ENCODE results near the gene ZGPAT.

ZGPAT gene

DNA sequence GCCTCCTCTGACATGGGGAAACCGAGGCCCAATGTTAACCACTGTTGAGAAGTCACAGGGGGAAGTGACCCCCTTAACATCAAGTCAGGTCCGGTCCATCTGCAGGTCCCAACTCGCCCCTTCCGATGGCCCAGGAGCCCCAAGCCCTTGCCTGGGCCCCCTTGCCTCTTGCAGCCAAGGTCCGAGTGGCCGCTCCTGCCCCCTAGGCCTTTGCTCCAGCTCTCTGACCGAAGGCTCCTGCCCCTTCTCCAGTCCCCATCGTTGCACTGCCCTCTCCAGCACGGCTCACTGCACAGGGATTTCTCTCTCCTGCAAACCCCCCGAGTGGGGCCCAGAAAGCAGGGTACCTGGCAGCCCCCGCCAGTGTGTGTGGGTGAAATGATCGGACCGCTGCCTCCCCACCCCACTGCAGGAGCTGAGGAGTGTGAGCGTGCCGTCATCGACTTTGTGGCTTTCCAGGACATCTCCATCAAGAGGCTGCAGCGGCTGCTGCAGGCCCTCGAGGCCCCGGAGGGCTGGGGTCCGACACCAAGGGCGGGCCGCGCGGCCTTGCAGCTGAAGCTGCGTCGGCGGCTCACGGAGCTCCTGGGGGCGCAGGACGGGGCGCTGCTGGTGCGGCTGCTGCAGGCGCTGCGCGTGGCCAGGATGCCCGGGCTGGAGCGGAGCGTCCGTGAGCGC, 9.8 kb upstream of the ZGPAT start:
- H3K4me3 ChIP-seq (ENCODE audit: low read depth, low read length): no peak overlapping the region
- TF ChIP-seq POLR2A (IDR thresholded peaks at IDR 0.05; ENCODE audit: extremely low read depth, insufficient read length): no peak
- no peak for TF ChIP-seq MAX (IDR thresholded peaks at IDR 0.05; ENCODE audit: low read depth, low read length)
- TF ChIP-seq, protein P1, sequence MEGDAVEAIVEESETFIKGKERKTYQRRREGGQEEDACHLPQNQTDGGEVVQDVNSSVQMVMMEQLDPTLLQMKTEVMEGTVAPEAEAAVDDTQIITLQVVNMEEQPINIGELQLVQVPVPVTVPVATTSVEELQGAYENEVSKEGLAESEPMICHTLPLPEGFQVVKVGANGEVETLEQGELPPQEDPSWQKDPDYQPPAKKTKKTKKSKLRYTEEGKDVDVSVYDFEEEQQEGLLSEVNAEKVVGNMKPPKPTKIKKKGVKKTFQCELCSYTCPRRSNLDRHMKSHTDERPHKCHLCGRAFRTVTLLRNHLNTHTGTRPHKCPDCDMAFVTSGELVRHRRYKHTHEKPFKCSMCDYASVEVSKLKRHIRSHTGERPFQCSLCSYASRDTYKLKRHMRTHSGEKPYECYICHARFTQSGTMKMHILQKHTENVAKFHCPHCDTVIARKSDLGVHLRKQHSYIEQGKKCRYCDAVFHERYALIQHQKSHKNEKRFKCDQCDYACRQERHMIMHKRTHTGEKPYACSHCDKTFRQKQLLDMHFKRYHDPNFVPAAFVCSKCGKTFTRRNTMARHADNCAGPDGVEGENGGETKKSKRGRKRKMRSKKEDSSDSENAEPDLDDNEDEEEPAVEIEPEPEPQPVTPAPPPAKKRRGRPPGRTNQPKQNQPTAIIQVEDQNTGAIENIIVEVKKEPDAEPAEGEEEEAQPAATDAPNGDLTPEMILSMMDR (IDR thresholded peaks at IDR 0.05; ENCODE audit: low read depth, low read length): no peak
- no peak for DNase-seq (ENCODE audit: low read depth)

GRCh38 chr20:63698739-63699465, 8.9 kb upstream of the ZGPAT start:
- TF ChIP-seq POLR2A (IDR thresholded peaks at IDR 0.05; ENCODE audit: extremely low read depth, insufficient read length): peak; percentile 6
- peak; percentile 63; the same call in 1 of the 2 replicates for TF ChIP-seq MYC (IDR thresholded peaks at IDR 0.05; ENCODE audit: low read depth, low read length)
- peak; percentile 43; the same call in 1 of the 2 replicates for TF ChIP-seq MAX (IDR thresholded peaks at IDR 0.05; ENCODE audit: low read depth, low read length)
- TF ChIP-seq, protein P1 (IDR thresholded peaks at IDR 0.05; ENCODE audit: low read depth, low read length): no peak
- H3K4me3 ChIP-seq (ENCODE audit: low read depth, low read length): no peak overlapping the region
- peak; percentile 87 for DNase-seq (ENCODE audit: low read depth)

DNA sequence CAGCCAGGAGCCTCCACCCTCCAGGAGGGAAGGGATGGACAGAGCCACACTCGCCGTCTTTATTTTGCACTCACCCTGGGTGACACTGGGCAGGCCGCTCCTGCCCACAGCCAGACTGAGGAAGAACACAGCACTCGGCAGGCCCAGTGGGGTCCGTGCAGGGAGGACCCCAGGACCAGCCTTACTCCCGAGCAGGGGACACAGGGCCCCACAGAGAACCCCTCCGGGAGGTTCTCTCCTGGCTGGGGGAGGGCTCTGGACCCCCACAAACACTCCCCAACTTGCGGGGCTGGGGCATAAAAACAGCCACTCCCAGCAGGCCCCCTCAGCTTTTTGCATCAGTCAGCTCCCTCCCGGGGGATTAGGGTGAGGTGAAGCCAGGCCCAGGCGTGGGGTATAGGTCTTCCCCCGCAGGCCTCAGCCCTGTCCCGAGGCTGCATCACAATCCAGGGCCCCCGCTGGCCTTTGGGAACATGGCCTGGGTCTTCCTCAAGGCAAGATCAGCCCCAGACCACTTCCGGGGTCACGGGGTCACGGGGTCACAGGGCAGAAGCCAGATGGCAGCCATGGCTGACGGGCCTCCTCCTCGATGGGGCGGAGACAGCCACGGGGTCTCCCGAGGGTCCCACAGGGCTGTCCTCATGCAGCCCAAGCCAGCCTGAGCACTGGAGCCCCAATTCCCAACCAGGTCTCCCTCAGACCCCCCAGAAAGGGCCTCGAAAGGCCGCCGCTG, 8.2 kb upstream of the ZGPAT start:
- no peak overlapping the region for H3K4me3 ChIP-seq (ENCODE audit: low read depth, low read length)
- DNase-seq (ENCODE audit: low read depth): peak; percentile 76
- TF ChIP-seq, protein P1 (IDR thresholded peaks at IDR 0.05; ENCODE audit: low read depth, low read length): no peak
- peak; percentile 4 for TF ChIP-seq POLR2A (IDR thresholded peaks at IDR 0.05; ENCODE audit: extremely low read depth, insufficient read length)

- TF ChIP-seq MAX (IDR thresholded peaks at IDR 0.05; ENCODE audit: low read depth, low read length) (no peak), POLR2A (IDR thresholded peaks at IDR 0.05; ENCODE audit: extremely low read depth, insufficient read length) (peak; percentile 14), MYC (IDR thresholded peaks at IDR 0.05; ENCODE audit: low read depth, low read length) (no peak)
- TF ChIP-seq, protein P1 (IDR thresholded peaks at IDR 0.05; ENCODE audit: low read depth, low read length): no peak
- DNase-seq (ENCODE audit: low read depth): no peak
- no peak overlapping the region for H3K4me3 ChIP-seq (ENCODE audit: low read depth, low read length)
Observed at GRCh38 chr20:63700199-63701050, 7.4 kb upstream of the ZGPAT start.

DNA sequence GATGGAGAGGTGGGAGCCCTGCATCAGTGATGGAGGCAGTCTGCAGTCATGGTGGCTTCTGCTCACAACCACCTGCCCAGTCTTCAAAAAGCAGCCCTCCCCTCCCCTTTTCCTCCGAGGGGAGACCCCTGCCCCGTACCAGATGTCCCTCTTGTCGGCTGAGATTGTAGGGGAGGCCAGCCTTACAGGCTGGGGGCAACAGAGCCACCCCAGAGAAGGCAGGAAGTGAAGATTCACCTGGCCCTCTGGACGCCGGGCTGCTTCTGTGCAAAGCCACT, 6.8 kb upstream of the ZGPAT start:
- DNase-seq (ENCODE audit: low read depth): no peak
- TF ChIP-seq MYC (IDR thresholded peaks at IDR 0.05; ENCODE audit: low read depth, low read length): no peak
- no peak for TF ChIP-seq POLR2A (IDR thresholded peaks at IDR 0.05; ENCODE audit: extremely low read depth, insufficient read length)
- TF ChIP-seq, protein P1 (IDR thresholded peaks at IDR 0.05; ENCODE audit: low read depth, low read length): no peak
- H3K4me3 ChIP-seq (ENCODE audit: low read depth, low read length): no peak overlapping the region
